ENCODE results near the gene CATSPERZ.

CATSPERZ gene

GRCh38 chr11:64264371-64264852, 35.7 kb upstream of the CATSPERZ start:
- DNase-seq (ENCODE audit: low read depth in 3 of 3): no peak

GRCh38 chr11:64265176-64266160, 34.7 kb upstream of the CATSPERZ start:
- no peak for DNase-seq (ENCODE audit: low read depth in 3 of 3)

- DNase-seq (ENCODE audit: low read depth in 3 of 3): no peak
Measured at GRCh38 chr11:64266339-64266738, 33.8 kb upstream of the CATSPERZ start.

GRCh38 chr11:64267207-64267945, 32.8 kb upstream of the CATSPERZ start:
- DNase-seq (ENCODE audit: low read depth in 3 of 3): no peak

GRCh38 chr11:64268025-64268892, 31.9 kb upstream of the CATSPERZ start:
- no peak for DNase-seq (ENCODE audit: low read depth in 3 of 3)

- no peak for DNase-seq (ENCODE audit: low read depth in 3 of 3)
Measured at GRCh38 chr11:64268893-64269539, 31.1 kb upstream of the CATSPERZ start.

GRCh38 chr11:64269540-64270220, 30.5 kb upstream of the CATSPERZ start:
- DNase-seq (ENCODE audit: low read depth in 3 of 3): peak; percentile 94 to 96 (median 95)

GRCh38 chr11:64275031-64275800, 24.9 kb upstream of the CATSPERZ start:
- DNase-seq (ENCODE audit: low read depth in 3 of 3): no peak

- DNase-seq (ENCODE audit: low read depth in 3 of 3): no peak
Measured at GRCh38 chr11:64275841-64276240, 24.3 kb upstream of the CATSPERZ start.

- no peak for DNase-seq (ENCODE audit: low read depth in 3 of 3)
Measured at GRCh38 chr11:64276653-64277431, 23.3 kb upstream of the CATSPERZ start.

- DNase-seq (ENCODE audit: low read depth in 3 of 3): no peak
Measured at GRCh38 chr11:64278576-64279190, 21.5 kb upstream of the CATSPERZ start.

- DNase-seq (ENCODE audit: low read depth in 3 of 3): no peak
Measured at GRCh38 chr11:64281957-64282770, 18.0 kb upstream of the CATSPERZ start.

GRCh38 chr11:64283092-64283491, 17.1 kb upstream of the CATSPERZ start:
- no peak for DNase-seq (ENCODE audit: low read depth in 3 of 3)

GRCh38 chr11:64284048-64284961, 15.9 kb upstream of the CATSPERZ start, which contains the start of gene BAD:
TSS of gene BAD (minus strand) at chr11:64284665. CDS start at chr11:64284368, 297 bp downstream.
- peak; percentile 87 to 90 (median 87) for DNase-seq (ENCODE audit: low read depth in 3 of 3)

- peak; percentile 74 to 87 (median 82) for DNase-seq (ENCODE audit: low read depth in 3 of 3)
Measured at GRCh38 chr11:64284962-64285884, 14.9 kb upstream of the CATSPERZ start, which contains the start of gene GPR137. TSS of gene GPR137 (plus strand) at chr11:64285848. CDS start at chr11:64286525, 677 bp downstream.
